MM.1S (cell line): Measurements from ENCODE around the gene SRSF5.
"Not testable (repeated sequence)": the region's sequence is repeated elsewhere in the genome, so short reads cannot be mapped to it uniquely, and the experiment has no call there.

Experiments used
- DNase-seq: peaks from one replicate; pipeline ENCODE4 v3.0.0-alpha.2; 2015
- H2AFZ ChIP-seq: fragments of 300-600 bp; sonication (generic); 2 replicates; pipeline ENCODE4 v1.6.0; 2016; ENCODE audit warnings: antibody characterized with exemption, low read length
- H3F3A ChIP-seq: fragments of 300-600 bp; sonication (generic); 2 replicates; pipeline ENCODE4 v1.6.1; 2016; ENCODE audit warnings: mild to moderate bottlenecking, antibody characterized with exemption, low read length, moderate library complexity, mixed read lengths; ENCODE audit not compliant: insufficient read depth
- H3K27ac ChIP-seq: fragments of 300-600 bp; sonication (generic); 2 replicates; pipeline ENCODE4 v1.5.1; 2016; ENCODE audit warnings: mild to moderate bottlenecking, low read length
- H3K27me3 ChIP-seq: fragments of 300-600 bp; sonication (generic); replicated peaks from 2 replicates; pipeline ENCODE4 v1.6.0; 2016; ENCODE audit warnings: low read length; ENCODE audit not compliant: insufficient read depth
- H3K36me3 ChIP-seq: fragments of 300-600 bp; sonication (generic); replicated peaks from 2 replicates; pipeline ENCODE4 v1.6.1; 2016; ENCODE audit warnings: mild to moderate bottlenecking, low read length, mixed read lengths; ENCODE audit not compliant: insufficient read depth
- H3K4me1 ChIP-seq: fragments of 300-600 bp; sonication (generic); 2 replicates; pipeline ENCODE4 v1.6.1; 2016; ENCODE audit warnings: low read length, mixed read lengths
- H3K4me2 ChIP-seq: fragments of 300-600 bp; sonication (generic); 2 replicates; pipeline ENCODE4 v1.6.0; 2016; ENCODE audit warnings: low read depth, low read length
- H3K4me3 ChIP-seq: fragments of 300-600 bp; sonication (generic); 2 replicates; pipeline ENCODE4 v1.5.1; 2016; ENCODE audit warnings: low read length, mixed read lengths
- H3K79me2 ChIP-seq: fragments of 300-600 bp; sonication (generic); 2 replicates; pipeline ENCODE4 v1.6.1; 2016; ENCODE audit warnings: mixed run types, low read length, mixed read lengths
- H3K9ac ChIP-seq: fragments of 300-600 bp; sonication (generic); 2 replicates; pipeline ENCODE4 v1.6.1; 2016; ENCODE audit warnings: low read length, mixed read lengths
- H3K9me2 ChIP-seq: fragments of 300-600 bp; sonication (generic); replicated peaks from 2 replicates; pipeline ENCODE4 v1.6.1; 2016; ENCODE audit warnings: mild to moderate bottlenecking, low read length, mixed read lengths; ENCODE audit not compliant: insufficient read depth
- H3K9me3 ChIP-seq: fragments of 300-600 bp; sonication (generic); replicated peaks from 2 replicates; pipeline ENCODE4 v1.6.1; 2016; ENCODE audit warnings: mild to moderate bottlenecking, low read length, mixed read lengths; ENCODE audit not compliant: insufficient read depth
- H4K20me1 ChIP-seq: fragments of 300-600 bp; sonication (generic); 2 replicates; pipeline ENCODE4 v1.6.1; 2016; ENCODE audit warnings: mild to moderate bottlenecking, low read length, moderate library complexity, mixed read lengths; ENCODE audit not compliant: insufficient read depth
- EZH2 ChIP-seq: fragments of 300-600 bp; sonication (generic); optimal IDR thresholded peaks from 2 replicates; pipeline ENCODE3; 2017; ENCODE audit warnings: low read depth, mild to moderate bottlenecking, antibody characterized with exemption, low read length, mixed read lengths
- EZH2phosphoT487 ChIP-seq: fragments of 300-600 bp; sonication (generic); IDR thresholded peaks from 2 replicates; pipeline ENCODE4 v1.6.1; 2018; ENCODE audit warnings: antibody characterized with exemption, low read length
- TF ChIP-seq, protein P1 (sequence below): fragments of 300-600 bp; sonication (generic); IDR thresholded peaks from 2 replicates; pipeline ENCODE4 v1.5.1; 2016; ENCODE audit warnings: antibody characterized with exemption, low read length, mixed read lengths

SRSF5 gene

GRCh38 chr14:69766984-69767368, at the start of gene SRSF5:
Gene SRSF5 (plus strand): TSS chr14:69767142. CDS start chr14:69768157, 1,015 bp downstream.
- H3K9me2 ChIP-seq, result no peaks in the 10 kb centered on the region
- peaks cover 30% of the 10 kb centered on the region for H3K36me3 ChIP-seq
- TF ChIP-seq EZH2 (no peak), EZH2phosphoT487 (no peak)
- TF ChIP-seq, protein P1, sequence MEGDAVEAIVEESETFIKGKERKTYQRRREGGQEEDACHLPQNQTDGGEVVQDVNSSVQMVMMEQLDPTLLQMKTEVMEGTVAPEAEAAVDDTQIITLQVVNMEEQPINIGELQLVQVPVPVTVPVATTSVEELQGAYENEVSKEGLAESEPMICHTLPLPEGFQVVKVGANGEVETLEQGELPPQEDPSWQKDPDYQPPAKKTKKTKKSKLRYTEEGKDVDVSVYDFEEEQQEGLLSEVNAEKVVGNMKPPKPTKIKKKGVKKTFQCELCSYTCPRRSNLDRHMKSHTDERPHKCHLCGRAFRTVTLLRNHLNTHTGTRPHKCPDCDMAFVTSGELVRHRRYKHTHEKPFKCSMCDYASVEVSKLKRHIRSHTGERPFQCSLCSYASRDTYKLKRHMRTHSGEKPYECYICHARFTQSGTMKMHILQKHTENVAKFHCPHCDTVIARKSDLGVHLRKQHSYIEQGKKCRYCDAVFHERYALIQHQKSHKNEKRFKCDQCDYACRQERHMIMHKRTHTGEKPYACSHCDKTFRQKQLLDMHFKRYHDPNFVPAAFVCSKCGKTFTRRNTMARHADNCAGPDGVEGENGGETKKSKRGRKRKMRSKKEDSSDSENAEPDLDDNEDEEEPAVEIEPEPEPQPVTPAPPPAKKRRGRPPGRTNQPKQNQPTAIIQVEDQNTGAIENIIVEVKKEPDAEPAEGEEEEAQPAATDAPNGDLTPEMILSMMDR, result no peak
- peak within 1 kb of the TSS; percentile 100 for H3K9ac ChIP-seq
- H3K9me3 ChIP-seq, result no peaks in the 10 kb centered on the region
- 0 out of 2 replicates have a peak, but pooled peaks cover 8% of the 10 kb centered on the region for H3F3A ChIP-seq
- peaks cover 43% of the 10 kb centered on the region for H3K79me2 ChIP-seq
- peak within 1 kb of the TSS; percentile 82 for H2AFZ ChIP-seq
- DNase-seq, result peak; percentile 85
- peak within 1 kb of the TSS; percentile 77 for H3K4me2 ChIP-seq
- H3K4me1 ChIP-seq, result 0 out of 2 replicates have a peak, but pooled peaks cover 4% of the 10 kb centered on the region
- H4K20me1 ChIP-seq, result peaks cover 3% of the 10 kb centered on the region; the same call in 1 of the 2 replicates
- H3K4me3 ChIP-seq, result peak within 1 kb of the TSS; percentile 99
- H3K27me3 ChIP-seq, result no peaks in the 10 kb centered on the region
- peak within 1 kb of the TSS; percentile 97 for H3K27ac ChIP-seq

DNA sequence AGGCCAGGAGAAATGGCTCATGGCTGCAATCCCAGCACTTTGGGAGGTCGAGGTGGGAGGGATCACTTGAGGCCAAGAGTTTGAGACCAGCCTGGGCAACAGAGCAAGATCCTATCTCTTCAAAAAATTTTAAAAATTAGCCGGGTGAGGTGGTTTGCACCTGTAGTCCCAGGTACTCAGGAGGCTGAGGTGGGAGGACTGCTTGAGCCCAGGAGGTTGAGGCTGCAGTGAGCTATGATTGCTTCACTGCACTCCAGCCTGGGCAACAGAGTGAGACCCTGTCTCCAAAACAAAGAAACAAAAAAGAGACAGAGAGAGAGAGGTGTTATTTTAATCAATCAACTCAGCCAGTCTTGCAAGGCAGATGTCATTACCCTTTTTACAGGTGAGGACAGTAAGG, 48.3 kb upstream of the SRSF5 start:
- not testable (repeated sequence) for H3F3A ChIP-seq, H2AFZ ChIP-seq, DNase-seq, H3K9ac ChIP-seq, H3K9me3 ChIP-seq, H3K4me2 ChIP-seq, H3K27ac ChIP-seq, H3K36me3 ChIP-seq, H3K79me2 ChIP-seq, H4K20me1 ChIP-seq, H3K9me2 ChIP-seq, H3K27me3 ChIP-seq, H3K4me3 ChIP-seq
- peaks cover 20% of the 10 kb centered on the region for H3K4me1 ChIP-seq

DNA sequence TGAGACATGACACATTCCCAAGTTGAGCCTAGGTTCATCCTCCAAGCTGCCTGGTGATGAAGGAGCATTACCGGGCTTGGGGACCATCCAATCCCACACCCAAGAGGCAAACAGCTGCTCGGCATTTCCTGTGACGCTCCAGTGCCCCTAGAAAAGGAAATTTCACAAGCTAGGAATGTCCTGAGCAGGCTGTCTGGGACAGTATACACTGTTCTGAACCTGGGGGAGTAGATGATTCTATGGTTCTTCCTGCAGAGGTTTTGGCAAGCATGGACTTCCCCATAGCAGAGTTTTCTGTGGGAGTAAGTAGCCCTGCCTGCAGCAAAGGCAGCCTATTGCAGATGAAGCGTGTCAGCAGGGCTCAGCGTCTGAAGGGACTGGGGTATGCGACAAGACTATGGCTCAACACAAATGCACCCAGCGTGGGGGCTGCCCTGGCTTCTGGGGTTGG, 47.4 kb upstream of the SRSF5 start:
- peaks cover 13% of the 10 kb centered on the region for H3K4me1 ChIP-seq
- H3K9me2 ChIP-seq, result no peaks in the 10 kb centered on the region
- H3K27me3 ChIP-seq, result no peaks in the 10 kb centered on the region
- H2AFZ ChIP-seq, result no peak overlapping the region
- TF ChIP-seq EZH2phosphoT487 (no peak), EZH2 (no peak)
- TF ChIP-seq, protein P1, result no peak
- no peak overlapping the region for H3K9ac ChIP-seq
- H3F3A ChIP-seq, result no peaks in the 10 kb centered on the region; the same call in 1 of the 2 replicates
- no peak for DNase-seq
- no peak overlapping the region for H3K4me2 ChIP-seq
- H3K27ac ChIP-seq, result no peak overlapping the region
- no peaks in the 10 kb centered on the region for H4K20me1 ChIP-seq
- 0 out of 2 replicates have a peak, but pooled peaks cover under 1% of the 10 kb centered on the region for H3K79me2 ChIP-seq
- no peaks in the 10 kb centered on the region for H3K36me3 ChIP-seq
- H3K4me3 ChIP-seq, result no peak overlapping the region
- no peaks in the 10 kb centered on the region for H3K9me3 ChIP-seq

- no peak for DNase-seq
- Histone ChIP-seq H3K79me2 (no peaks in the 10 kb centered on the region), H3K36me3 (no peaks in the 10 kb centered on the region), H3K4me1 (peaks cover 11% of the 10 kb centered on the region), H3K27me3 (no peaks in the 10 kb centered on the region), H3K9me3 (no peaks in the 10 kb centered on the region), H3K9me2 (no peaks in the 10 kb centered on the region), H4K20me1 (no peaks in the 10 kb centered on the region), H2AFZ (no peak overlapping the region), H3K27ac (no peak overlapping the region), H3F3A (no peaks in the 10 kb centered on the region; the same call in 1 of the 2 replicates), H3K4me2 (no peak overlapping the region), H3K4me3 (no peak overlapping the region), H3K9ac (no peak overlapping the region)
- TF ChIP-seq EZH2phosphoT487 (no peak), EZH2 (no peak)
- TF ChIP-seq, protein P1, result no peak
Observed at GRCh38 chr14:69720912-69721311, 46.0 kb upstream of the SRSF5 start.
